ENCODE results near the gene CDCA3.
"Not testable (repeated sequence)": the region's sequence is repeated elsewhere in the genome, so short reads cannot be mapped to it uniquely, and the experiment has no call there.

Gene CDCA3

GRCh38 chr12:6851153-6851920 is at the start of gene CDCA3:
Gene CDCA3 (minus strand): TSS chr12:6851286. CDS start chr12:6850952, 334 bp downstream.
- DNase-seq (ENCODE audit: low read depth in 1 of 2, low spot score in 1 of 2), result peak; percentile 76 to 90

- DNase-seq (ENCODE audit: low read depth in 1 of 2, low spot score in 1 of 2), result no peak
Observed at GRCh38 chr12:6899837-6900519, 48.9 kb upstream of the CDCA3 start.

GRCh38 chr12:6899427-6899826 is 48.3 kb upstream of the CDCA3 start:
- no peak for DNase-seq (ENCODE audit: low read depth in 1 of 2, low spot score in 1 of 2)

- no peak for DNase-seq (ENCODE audit: low read depth in 1 of 2, low spot score in 1 of 2)
Observed at GRCh38 chr12:6896846-6897435, 45.9 kb upstream of the CDCA3 start.

- no peak for DNase-seq (ENCODE audit: low read depth in 1 of 2, low spot score in 1 of 2)
Observed at GRCh38 chr12:6894321-6894720, 43.2 kb upstream of the CDCA3 start.

DNA sequence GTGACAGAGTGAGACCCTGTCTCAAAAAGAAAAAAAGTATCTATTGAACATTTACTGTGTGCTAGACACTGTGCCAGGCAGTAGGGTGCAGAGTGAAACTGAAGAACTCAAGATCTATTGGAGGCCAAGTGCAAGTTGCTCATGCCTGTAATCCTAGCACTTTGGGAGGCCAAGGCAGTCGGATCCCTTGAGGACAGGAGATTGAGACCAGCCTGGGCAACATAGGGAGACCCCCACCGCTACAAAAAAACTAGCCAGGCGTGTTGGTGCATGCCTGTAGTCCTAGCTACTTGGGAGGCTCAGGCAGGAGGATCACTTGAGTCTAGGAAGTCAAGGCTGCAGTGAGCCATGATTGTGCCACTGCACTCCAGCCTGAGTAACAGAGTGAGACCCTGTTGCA is 41.6 kb upstream of the CDCA3 start:
- DNase-seq (ENCODE audit: low read depth in 1 of 2, low spot score in 1 of 2), result not testable (repeated sequence)

GRCh38 chr12:6891646-6892001 is 40.5 kb upstream of the CDCA3 start:
- no peak for DNase-seq (ENCODE audit: low read depth in 1 of 2, low spot score in 1 of 2)

DNA sequence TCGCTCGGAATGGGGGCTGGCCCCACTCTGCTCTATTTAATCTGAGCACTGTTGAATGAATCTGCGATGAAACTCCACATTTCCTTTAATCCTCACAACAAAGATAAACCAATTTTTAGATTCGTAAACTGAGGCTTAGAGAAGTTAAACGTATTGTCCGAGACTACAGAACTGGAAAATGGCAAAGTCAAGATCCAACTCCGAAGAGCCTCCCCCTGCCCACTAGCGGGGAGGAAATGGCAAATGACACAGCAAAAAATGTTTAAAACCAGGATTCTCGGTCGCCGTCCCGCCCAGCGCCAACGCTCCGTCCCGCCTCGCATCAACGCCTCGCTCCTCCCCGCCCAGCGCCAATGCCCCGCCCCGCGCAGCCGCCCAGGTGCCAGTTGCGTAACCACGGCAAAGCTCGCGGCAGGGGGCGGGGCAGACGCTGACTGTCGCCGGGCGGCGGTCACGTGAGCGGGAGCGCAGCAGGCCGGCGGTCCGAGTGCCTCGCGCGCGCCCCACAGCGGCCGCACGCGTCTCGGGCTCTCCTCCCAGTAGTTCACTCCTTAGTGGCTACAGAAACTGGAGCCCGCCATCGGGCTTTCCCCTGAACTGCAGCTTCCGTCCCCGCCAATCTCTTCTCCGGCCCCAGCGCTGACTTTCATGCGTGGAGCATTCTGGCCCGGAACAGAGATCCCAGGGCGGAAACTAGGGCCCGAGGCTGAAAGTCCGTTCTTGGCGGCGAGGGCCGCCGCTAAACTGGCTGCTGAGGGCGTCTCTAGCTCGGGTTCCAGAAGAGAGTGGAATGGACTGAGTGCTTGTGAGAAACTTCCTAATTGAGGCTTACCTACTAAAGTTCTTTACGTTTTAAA is 39.9 kb upstream of the CDCA3 start:
- peak; percentile 97 to 98 for DNase-seq (ENCODE audit: low read depth in 1 of 2, low spot score in 1 of 2)

- not testable (repeated sequence) for DNase-seq (ENCODE audit: low read depth in 1 of 2, low spot score in 1 of 2)
Observed at GRCh38 chr12:6889775-6890573, 38.9 kb upstream of the CDCA3 start.

DNA sequence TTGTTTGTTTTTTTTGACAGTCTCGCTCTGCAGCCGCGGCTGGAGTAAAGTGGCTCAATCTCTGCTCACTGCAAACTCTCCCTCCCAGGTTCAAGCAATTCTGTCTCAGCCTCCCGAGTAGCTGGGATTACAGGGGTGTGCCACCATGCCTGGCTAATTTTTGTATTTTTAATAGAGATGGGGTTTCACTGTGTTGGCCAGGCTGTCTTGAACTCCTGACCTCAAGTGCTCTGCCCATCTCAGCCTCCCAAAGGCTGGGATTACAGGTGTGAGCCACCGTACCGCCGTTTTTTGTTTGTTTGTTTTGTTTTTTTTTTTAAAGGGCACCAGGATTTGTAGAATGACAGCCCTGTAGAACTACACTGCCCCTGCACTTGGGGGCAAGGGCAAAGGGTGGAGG is 37.7 kb upstream of the CDCA3 start:
- not testable (repeated sequence) for DNase-seq (ENCODE audit: low read depth in 1 of 2, low spot score in 1 of 2)

DNA sequence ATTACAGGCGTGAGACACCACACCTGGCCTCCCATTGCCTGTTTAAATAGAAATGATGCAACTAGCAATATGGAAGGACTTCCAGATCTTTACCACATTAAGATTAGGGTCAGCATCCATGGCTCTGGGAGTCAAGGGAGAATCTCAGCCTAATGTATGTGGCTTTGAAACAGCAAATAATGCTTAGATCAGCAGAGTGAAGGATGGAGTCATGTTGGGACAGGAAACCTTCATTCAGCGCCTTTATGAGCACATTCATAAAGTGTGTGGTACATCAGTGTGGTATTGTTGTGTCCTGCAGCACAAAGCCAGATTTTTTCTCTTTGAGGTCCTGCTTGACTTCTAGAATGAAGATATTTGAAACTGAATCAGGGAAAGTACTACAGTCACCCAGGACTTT is 37.3 kb upstream of the CDCA3 start:
- no peak for DNase-seq (ENCODE audit: low read depth in 1 of 2, low spot score in 1 of 2)

DNA sequence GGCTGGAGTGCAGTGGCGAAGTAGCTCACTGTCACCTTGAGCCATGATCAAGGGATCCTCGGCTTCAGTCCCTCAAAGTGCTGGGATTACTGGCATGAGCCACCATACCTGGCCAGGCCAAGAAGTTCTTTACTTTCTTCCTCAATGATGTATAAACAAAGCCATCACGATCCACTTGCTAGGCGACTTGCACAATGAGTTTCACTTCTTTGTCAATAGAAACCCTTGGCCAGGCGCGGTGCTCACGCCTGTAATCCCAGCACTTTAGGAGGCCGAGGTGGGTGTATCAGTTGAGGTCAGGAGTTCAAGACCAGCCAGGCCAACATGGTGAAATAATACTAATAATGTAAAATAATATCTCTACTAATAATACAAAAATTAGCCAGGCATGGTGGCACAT is 36.4 kb upstream of the CDCA3 start:
- no peak for DNase-seq (ENCODE audit: low read depth in 1 of 2, low spot score in 1 of 2)

- DNase-seq (ENCODE audit: low read depth in 1 of 2, low spot score in 1 of 2), result not testable (repeated sequence)
Observed at GRCh38 chr12:6886206-6886999, 35.3 kb upstream of the CDCA3 start.

DNA sequence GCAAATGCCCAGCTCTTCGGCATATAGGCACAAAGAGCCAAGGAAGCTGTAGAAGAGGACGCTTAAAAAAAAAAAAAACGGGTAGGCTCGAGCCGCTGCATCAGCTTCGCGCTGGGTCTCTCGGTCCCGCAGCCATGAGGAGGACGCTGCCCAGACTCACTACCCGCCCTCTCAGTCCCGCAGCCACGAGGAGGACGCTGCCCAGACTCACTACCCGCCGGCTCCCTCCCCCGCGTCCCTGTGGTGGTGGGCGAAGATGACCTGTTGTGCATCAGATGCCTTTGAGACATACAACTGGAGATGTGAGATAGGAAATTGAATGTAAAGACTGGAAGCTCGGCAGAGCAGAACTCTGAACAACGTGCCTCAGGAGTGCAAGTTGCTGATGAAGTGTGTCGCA is 33.5 kb upstream of the CDCA3 start:
- DNase-seq (ENCODE audit: low read depth in 1 of 2, low spot score in 1 of 2), result no peak

DNA sequence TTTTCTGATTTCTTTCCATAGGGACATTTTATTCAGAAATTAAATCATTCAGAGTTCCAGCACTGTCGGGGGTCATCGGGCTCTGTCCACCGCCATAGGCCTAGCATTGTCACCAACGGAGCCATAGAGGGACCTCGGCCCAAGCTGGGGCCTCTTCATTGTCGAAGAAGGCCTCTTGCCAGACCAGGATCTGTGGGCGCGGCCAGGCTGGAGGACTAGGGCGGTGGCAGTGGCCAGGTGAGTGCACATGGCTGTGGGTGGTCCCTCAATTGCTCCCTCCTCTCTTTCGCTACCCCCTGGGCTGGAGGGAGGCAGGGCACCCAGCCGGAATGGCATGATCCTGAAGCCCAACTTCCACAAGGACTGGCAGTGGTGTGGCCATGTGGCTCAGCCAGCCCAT is 32.6 kb upstream of the CDCA3 start:
- no peak for DNase-seq (ENCODE audit: low read depth in 1 of 2, low spot score in 1 of 2)

DNA sequence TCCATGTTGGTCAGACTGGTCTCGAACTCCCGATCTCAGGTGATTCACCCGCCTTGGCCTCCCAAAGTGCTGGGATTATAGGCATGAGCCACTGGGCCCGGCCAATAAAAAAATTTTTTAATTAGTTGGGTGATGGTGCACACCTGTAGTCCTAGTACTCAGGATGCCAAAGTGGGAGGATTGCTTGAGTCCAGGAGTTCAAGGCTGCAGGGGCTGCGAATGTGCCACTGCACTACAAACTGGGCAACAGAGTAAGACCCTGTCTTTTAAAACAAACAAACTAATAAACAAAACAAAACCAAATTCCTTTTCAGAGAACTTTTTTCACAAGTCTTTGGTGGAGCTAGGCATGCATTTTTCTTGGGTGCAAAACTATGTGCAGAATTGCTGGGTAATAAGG is 32.2 kb upstream of the CDCA3 start:
- no peak for DNase-seq (ENCODE audit: low read depth in 1 of 2, low spot score in 1 of 2)

- DNase-seq (ENCODE audit: low read depth in 1 of 2, low spot score in 1 of 2), result not testable (repeated sequence)
Observed at GRCh38 chr12:6879824-6880223, 28.7 kb upstream of the CDCA3 start.

DNA sequence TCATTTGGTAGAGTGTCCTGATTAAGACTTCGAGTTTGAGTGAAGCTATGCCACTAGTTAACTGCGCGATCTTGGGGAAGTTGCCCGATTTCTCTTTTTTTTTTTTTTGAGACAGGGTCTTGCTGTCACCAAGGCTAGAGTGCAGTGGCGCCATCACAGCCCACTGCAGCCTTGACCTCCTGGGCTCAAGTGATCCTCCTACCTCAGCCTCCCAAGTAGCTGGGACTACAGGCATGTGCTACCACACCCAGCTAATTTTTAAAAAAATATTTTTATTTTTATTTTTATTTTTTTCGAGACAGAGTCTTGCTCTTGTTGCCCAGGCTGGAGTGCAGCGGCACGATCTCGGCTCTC is 22.9 kb upstream of the CDCA3 start:
- not testable (repeated sequence) for DNase-seq (ENCODE audit: low read depth in 1 of 2, low spot score in 1 of 2)

DNA sequence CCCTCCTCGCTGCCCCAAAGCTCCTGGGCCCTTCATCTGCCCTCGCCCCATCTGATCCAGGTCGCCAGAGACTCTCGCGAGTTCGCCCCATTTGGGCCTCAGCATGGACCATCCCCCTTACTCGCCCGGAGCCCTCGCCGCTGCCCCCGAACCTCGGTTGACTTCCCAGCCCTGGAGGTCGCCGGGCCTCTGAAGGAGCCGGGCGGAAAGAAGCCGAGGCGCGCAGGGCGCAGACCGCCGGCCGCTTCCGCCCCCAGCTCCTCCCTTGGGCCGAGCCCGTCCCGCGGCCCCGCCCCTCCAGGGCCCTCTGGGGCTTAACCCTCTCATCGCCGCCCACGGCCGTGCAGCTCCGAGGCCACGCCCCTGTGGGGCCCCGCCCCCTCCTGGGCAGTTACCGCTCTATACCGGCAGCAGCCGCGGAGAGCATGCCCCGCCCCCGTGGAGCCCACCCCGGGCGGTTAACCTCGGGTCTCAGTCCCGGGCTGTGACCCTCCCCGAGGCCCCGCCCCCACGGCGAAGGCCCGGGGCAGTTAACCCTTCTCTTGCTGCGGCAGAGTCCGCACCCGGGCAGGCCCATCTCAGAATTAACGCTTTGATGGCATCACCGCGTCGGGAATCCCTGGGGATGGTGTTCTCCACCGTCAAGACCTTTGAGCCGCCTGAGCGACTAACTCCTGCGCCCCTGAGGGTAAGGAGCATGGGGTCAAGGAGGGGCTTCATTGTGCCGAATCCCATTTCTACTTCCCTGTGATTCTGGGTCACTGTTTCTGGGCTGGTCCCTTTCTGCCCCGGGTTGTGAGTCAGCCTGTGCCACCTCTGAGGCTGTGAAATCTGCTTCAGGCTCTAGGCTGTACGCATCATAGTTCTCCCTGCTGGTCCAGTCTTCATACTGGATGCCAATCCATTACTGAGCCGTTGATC is 22.3 kb upstream of the CDCA3 start, which contains the start of gene SPSB2:
TSS of gene SPSB2 (minus strand) at position 210 of the 921 bp plus-strand sequence. CDS start 402 bp downstream, outside the sequence.
- DNase-seq (ENCODE audit: low read depth in 1 of 2, low spot score in 1 of 2), result peak; percentile 96 to 98
